GM15510 (cell line): Measurements from ENCODE around the gene PSME3IP1.

Experiments used
- POLR2A ChIP-seq: IDR thresholded peaks from 3 replicates; pipeline ENCODE4 v1.6.1; 2011; ENCODE audit warnings: borderline replicate concordance; ENCODE audit not compliant: insufficient read length; ENCODE audit errors: extremely low read depth

Gene PSME3IP1

DNA sequence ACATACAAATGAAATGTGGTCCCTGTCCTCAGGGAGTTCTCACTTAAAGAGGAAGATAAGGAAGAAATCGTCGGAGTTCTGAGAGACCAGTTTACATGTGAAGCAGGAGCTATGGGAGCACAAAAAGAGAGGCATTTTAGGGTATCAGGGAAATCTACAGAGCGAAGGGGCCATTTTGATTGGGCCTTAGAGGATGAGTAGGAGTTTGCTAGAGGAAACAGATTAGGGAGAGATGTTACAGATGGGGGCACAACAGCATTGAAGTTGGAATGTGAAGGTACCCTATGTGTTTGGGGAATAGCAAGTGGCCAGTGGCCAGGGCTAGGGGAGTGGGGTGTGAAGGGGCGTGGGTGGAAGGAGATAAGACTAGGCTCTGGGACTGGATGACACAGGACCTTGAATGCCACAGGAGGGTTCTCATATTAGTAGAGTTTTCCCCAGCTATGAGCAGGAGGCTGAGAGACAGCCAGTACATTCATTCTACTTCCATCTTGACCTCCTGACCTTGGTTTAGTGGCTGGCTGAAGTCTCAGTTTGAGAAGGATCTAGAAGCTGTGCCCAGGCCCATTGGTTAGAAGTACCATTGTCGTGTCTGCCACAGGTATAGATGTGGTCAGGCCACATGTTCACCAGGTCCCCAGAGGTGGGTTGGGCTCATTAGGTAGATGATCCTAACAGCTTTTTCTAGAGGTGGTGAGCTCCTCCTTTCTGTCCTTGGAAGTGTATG, 58.6 kb downstream of the PSME3IP1 start:
- TF ChIP-seq POLR2A: no peak

DNA sequence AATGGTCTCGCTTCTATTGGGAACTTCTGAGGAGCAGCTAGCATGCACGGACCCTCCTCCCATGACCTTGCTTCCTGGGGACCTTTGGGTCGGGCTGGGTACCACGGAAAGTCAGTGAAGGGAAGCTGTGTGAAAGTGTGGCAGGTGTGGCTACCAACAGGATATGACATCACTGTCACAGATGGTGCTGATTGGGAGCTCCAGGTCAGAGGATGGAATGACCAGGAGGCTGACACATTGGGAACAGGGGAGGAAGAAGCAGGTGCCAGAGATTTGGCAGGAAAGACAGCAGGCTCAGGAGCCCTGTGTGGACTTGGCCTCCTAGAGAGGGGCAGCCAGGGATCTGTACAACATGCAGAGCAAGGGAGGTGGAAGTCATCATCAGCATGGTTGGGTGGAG, 59.4 kb downstream of the PSME3IP1 start:
- TF ChIP-seq POLR2A: no peak

- no peak for TF ChIP-seq POLR2A
Observed at GRCh38 chr16:57125969-57126368, 59.9 kb downstream of the PSME3IP1 start.

DNA sequence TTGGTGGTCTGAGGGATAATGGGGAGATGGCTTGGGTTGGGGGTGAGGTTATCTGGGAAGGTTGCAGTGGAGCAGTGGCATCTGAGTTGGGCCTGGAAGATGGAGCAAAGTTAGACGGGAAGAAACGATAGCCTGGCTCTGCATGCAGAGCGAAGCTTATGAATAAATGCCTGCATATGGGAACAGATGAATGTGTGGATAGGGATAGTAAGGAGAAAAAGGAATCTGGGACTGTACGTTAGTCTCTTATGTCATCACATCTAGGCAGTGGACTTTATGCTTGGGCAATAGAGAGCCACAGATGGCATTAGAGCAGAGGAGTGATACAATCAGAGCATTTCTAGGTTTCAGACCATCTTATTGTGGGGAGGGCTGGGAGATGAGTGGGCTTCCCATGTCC, 60.5 kb downstream of the PSME3IP1 start:
- TF ChIP-seq POLR2A: no peak

DNA sequence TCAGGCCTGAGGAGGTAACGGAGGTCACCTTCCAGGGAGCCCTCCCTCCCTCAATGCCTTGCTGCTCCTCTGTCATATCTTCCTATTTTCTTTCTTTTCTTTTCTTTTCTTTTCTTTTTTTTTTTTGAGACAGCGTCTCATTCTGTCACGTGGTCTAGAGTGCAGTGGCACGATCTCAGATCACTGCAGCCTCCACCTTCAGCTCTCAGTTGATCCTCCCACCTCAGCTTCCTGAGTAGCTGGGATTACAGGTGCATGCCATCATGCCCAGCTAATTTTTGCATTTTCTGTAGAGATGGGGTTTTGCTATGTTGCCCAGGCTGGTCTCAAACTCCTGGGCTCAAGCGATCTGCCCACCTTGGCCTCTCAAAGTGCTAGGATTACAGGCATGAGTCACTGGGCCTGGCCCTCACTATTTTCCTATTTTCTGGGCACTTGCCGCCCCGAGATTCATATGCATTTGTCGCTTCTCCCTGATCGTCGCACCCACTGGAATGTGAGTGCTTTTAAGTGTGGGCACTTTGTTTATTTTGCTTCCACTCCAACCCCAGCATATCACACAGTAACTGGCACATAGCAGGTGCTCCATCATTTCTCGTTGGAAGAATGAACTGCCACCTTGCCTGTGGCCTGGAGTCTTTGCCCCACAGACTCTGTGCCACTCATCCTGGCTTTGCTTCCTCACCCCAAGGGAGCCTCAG, 61.7 kb downstream of the PSME3IP1 start:
- TF ChIP-seq POLR2A: no peak

DNA sequence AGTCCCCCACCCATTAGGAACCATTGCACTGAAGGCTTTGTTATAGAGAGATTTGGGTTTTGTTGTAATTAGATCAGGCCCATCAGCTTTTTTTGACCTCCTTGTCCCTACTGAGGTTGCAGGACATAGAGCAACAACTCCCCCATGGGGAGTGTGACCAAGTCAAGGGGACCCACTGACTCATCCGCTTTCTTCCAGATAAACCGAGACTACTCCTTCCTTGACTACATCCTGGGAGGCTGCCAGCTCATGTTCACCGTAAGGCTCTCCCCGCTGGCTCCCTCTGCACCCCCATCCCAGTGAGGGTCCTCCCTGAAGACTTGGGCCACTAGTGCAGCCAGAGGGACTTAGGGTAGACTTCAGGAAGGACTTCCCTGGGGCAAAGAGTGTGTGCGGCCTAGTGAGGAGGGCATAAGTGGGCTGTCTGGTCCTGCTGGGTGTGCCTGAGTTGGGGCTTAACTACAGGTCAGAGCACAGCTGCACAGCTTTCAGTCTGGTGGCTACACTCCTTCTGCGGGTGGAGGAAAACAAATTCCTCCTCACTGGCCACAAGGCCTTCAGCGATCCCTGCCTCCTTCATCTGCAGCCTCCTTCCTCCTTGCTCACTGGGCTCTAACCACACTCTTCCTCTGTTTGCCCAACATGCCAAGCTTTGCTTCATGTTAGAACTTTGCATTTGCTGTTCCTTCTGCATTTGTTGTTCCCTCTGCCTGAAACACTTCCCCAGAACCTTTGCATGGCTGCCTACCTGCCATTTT, 62.4 kb downstream of the PSME3IP1 start:
- TF ChIP-seq POLR2A: no peak

DNA sequence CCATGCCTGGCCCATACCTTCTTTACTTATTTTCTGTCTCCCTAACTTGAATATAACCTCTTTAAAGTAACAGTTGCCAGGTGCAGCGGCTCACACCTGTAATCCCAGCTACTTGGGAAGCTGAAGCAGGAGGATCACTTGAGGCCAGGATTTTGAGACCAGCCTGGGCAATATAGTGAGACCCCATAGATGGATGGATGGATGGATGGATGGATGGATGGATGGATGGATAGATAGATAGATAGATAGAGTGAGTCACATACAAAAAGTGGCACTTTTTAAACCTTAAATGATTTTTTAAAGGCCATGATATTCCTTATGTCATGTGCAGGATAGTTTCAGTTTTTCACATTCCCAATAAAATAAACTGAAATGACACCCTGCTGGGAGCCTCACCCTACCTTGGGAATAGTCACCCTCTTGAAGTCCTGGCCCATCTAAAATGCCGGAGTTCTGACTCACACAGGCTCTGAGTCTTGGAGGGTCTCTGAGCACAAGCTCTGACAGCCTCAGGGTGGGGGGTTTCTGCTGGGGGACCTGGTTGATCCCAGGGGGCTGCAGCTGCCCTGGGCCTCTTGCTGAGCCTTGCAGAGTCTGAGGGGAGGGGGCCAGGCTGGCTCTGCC, 67.3 kb downstream of the PSME3IP1 start:
- no peak for TF ChIP-seq POLR2A

DNA sequence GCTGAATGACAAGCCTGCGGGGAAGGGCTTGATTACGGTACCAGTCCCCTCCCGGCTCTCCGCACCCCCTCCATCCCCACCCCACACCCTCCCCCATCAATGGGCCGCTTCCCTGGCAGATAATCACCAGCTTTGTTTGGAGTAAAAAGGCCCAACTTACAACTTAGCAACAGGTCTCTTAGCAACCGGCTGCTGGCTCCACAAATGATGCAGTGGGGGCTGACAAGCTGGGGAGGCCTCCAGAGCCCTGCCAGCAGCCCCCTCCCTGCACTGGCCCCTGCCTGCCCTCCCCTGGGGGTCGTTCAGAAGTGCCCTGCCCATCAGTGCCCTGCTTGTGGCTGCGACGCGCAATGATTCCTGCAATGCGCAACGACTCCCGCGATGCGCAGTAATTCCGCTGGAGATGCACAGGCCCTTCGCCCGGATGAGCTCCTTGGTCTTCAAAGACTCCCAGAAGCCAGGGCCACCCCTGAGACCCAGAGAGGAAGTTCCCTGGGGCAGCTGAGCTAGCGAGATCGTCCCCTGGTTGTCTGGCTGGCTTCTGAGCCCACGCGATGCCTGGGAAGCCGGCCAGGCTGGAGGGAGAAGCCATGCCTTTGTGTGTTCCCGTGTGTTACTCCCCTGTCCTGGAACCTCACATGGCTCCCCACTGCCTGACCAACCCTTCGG, 70.2 kb downstream of the PSME3IP1 start:
- no peak for TF ChIP-seq POLR2A

DNA sequence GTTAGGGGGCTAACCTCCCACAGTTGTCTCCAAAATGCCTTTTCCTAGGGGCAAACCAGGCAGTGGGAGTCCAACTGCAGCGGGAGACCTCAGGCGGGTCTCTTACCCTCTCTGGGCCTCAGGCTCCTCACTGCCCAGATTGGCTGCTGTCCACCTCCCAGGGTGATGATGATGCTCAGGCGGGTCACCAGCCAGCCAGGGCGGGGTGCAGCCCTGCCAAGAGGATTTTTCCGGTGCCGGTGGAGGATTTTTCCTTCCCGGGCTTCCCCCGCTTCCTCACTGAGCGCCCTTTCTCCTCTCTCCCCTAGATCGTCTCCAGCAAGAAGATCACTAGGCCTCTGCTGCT, 70.7 kb downstream of the PSME3IP1 start:
- TF ChIP-seq POLR2A: no peak

- TF ChIP-seq POLR2A: no peak
Observed at GRCh38 chr16:57113664-57114063, 72.2 kb downstream of the PSME3IP1 start.

GRCh38 chr16:57113042-57113453, 72.8 kb downstream of the PSME3IP1 start:
- TF ChIP-seq POLR2A: no peak

DNA sequence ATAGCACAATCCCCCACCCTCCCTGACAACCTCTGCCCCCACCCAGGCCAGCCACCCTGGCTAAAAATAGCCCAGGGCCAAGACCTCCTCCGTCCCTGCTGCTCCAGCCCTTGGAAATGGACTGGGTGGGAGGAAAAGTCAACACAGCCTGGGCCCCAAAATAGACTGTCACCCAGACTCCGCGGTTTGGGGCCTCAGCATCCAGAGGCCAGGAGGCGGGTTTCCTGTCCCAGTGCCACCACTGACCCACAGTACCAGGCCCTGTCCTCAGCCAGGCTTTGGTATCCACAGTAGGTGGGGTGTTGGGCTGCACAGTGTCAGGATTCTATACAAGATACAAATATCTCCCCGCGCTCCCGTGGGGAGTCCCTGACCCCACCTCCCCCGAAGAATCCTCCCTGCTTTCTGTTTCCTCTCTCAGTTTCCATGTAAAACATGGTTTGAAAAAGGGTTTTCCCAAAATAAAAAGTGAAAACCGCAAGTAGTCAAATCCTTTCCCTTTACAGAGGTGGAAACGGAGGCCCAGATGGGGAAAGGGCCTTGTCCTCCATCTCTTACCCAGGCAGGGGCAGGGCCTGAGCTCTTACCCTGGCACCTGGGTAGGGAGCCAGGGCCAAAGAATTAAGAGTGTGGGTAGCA, 73.3 kb downstream of the PSME3IP1 start:
- no peak for TF ChIP-seq POLR2A

- no peak for TF ChIP-seq POLR2A
Observed at GRCh38 chr16:57111420-57111819, 74.4 kb downstream of the PSME3IP1 start.

GRCh38 chr16:57110937-57111336, 74.9 kb downstream of the PSME3IP1 start:
- no peak for TF ChIP-seq POLR2A

- TF ChIP-seq POLR2A: no peak
Observed at GRCh38 chr16:57108432-57108831, 77.4 kb downstream of the PSME3IP1 start.

DNA sequence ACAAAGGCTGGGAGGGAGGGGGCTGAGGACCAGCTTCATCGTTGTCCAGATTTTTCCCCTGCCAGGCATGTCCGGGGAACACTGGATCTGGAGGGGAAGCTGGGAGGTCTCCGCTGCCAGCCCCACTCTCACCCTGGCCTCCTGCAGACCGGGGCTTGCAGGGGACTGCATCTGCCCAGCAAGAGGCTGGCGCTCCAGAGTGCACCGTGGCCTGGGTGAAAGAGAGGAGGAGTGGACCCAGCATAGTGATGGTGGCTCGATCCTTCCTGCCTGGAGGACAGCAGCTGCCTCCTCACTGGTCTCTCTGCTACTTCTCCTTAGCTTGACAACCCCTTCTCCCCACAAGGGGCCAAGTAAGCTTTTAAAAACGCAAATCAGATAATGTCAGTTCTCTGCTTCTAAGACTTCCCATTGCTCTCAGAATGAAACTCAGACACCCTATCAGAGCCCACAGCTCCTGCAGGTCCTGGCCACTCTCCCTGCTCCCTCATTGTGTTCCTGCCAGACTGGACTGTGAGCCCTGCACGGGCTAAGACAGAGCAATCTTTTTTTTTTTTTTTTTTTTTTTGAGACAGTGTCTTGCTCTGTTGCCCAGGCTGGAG, 78.4 kb downstream of the PSME3IP1 start:
- no peak for TF ChIP-seq POLR2A
